BLaER1 (cell line): Measurements from ENCODE around the gene IDH3B.
"Not testable (repeated sequence)": the region's sequence is repeated elsewhere in the genome, so short reads cannot be mapped to it uniquely, and the experiment has no call there.

Source experiments
- H3K27ac ChIP-seq: shearing (Covaris generic); formaldehyde crosslinking; 2 replicates; pipeline ENCODE4 v1.8.1; 2022
- H3K27me3 ChIP-seq: shearing (Covaris generic); formaldehyde crosslinking; 2 replicates; pipeline ENCODE4 v1.8.1; 2022
- H3K36me3 ChIP-seq: shearing (Covaris generic); formaldehyde crosslinking; 2 replicates; pipeline ENCODE4 v1.8.1; 2022
- H3K4me1 ChIP-seq: shearing (Covaris generic); formaldehyde crosslinking; 2 replicates; pipeline ENCODE4 v1.8.1; 2022
- H3K4me2 ChIP-seq: shearing (Covaris generic); formaldehyde crosslinking; 2 replicates; pipeline ENCODE4 v1.8.1; 2022
- H3K4me3 ChIP-seq: shearing (Covaris generic); formaldehyde crosslinking; 2 replicates; pipeline ENCODE4 v1.8.1; 2022
- H3K9ac ChIP-seq: shearing (Covaris generic); formaldehyde crosslinking; 2 replicates; pipeline ENCODE4 v1.8.1; 2022
- H3K9me3 ChIP-seq: shearing (Covaris generic); formaldehyde crosslinking; 2 replicates; pipeline ENCODE4 v1.8.1; 2022
- H4K20me1 ChIP-seq: shearing (Covaris generic); formaldehyde crosslinking; 2 replicates; pipeline ENCODE4 v1.8.1; 2022
- Cebpa-rat ChIP-seq: shearing (Covaris generic); IDR thresholded peaks from 2 replicates; pipeline ENCODE4 v1.8.1; 2022

IDH3B gene

GRCh38 chr20:2690213-2690612 is 26.2 kb upstream of the IDH3B start:
- Histone ChIP-seq H3K9ac (no peak overlapping the region), H3K4me2 (peak overlapping the region; percentile 93), H3K36me3 (no peaks in the 10 kb centered on the region), H3K9me3 (no peaks in the 10 kb centered on the region), H3K4me3 (no peak overlapping the region), H3K27ac (no peak overlapping the region), H4K20me1 (peaks cover 15% of the 10 kb centered on the region), H3K4me1 (peaks cover 60% of the 10 kb centered on the region), H3K27me3 (peaks cover 28% of the 10 kb centered on the region; the same call in 1 of the 2 replicates)
- TF ChIP-seq Cebpa-rat = no peak

DNA sequence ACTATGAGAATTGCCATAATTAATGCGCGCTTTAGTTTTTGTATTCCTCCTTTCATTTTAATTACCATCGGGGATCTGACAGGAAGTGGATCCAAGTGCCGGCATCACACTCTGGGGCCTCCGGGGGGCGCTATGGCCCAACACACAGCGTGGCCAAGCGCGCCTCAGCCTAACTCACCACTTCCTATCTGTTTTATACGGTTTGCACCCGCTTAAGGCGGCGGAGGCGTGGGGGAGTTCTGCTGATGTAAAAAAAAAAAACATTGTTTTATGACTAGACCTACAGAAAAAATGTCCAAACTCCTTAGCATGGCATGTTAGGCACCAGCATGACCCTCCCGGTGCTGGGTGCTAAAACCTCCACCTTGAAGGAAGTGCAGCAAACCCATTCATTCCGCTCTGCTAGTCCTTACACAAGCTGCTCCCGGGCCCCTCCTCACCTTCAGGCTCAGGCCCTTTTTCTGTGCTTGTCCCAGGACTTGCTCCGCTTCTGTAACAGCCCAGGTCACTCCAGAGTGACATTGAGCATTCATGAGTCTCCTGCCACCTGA is 24.1 kb upstream of the IDH3B start:
- Histone ChIP-seq H3K27me3 (peaks cover 13% of the 10 kb centered on the region; the same call in 1 of the 2 replicates), H3K27ac (no peak overlapping the region), H3K4me1 (peaks cover 45% of the 10 kb centered on the region), H3K9me3 (no peaks in the 10 kb centered on the region), H3K4me3 (no peak overlapping the region), H3K4me2 (peak overlapping the region; percentile 59), H3K36me3 (no peaks in the 10 kb centered on the region), H3K9ac (no peak overlapping the region), H4K20me1 (no peaks in the 10 kb centered on the region)
- TF ChIP-seq Cebpa-rat = no peak

DNA sequence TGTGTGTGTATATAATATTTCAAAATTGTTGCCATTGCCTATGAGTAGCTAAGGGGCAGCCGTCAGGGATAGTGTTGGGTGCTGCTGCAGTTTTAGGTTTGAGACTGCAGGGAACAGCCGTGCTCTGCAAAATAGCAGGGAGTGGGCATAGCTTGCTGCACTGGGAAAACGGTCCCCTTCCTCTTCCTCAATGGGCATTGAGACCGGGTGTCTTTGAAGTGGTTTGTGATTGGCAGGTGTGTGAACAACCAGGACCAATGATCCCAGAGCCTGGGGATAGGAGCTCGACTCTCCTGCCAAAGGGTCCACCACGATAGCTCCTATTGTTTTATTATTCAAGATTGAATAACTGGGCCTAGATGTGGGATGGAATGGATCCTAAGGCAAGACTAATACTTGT is 23.5 kb upstream of the IDH3B start:
- Histone ChIP-seq H3K9ac (no peak overlapping the region), H3K4me1 (peaks cover 45% of the 10 kb centered on the region), H4K20me1 (no peaks in the 10 kb centered on the region), H3K9me3 (no peaks in the 10 kb centered on the region), H3K4me3 (no peak overlapping the region), H3K27ac (no peak overlapping the region), H3K4me2 (peak overlapping the region; percentile 59), H3K27me3 (peaks cover 13% of the 10 kb centered on the region; the same call in 1 of the 2 replicates), H3K36me3 (no peaks in the 10 kb centered on the region)
- no peak for TF ChIP-seq Cebpa-rat

DNA sequence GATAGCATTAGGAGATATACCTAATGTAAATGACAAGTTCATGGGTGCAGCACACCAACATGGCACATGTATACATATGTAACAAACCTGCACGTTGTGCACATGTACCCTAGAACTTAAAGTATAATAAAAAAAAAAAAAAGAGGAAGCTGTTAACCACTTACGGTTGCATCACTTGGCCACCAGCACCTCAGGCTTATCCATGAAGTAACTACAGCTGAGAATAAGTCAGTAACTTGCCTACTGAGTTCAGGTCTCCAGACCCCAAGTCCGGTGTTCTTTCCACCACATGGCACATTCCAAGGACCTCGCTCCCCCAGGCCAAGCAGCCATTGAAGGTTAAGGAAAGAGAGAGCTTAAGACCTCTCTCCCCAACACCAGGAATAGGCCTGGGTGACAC is 20.8 kb upstream of the IDH3B start:
- peaks cover 21% of the 10 kb centered on the region for H3K4me1 ChIP-seq
- H3K9me3 ChIP-seq, H3K9ac ChIP-seq, H3K36me3 ChIP-seq, H3K27me3 ChIP-seq, H3K4me3 ChIP-seq, H4K20me1 ChIP-seq, H3K27ac ChIP-seq, H3K4me2 ChIP-seq: not testable (repeated sequence)

- H4K20me1 ChIP-seq, H3K9me3 ChIP-seq, H3K4me3 ChIP-seq, H3K27me3 ChIP-seq, H3K4me1 ChIP-seq, H3K9ac ChIP-seq, H3K27ac ChIP-seq, H3K36me3 ChIP-seq, H3K4me2 ChIP-seq: not testable (repeated sequence)
Observed at GRCh38 chr20:2682040-2682439, 18.0 kb upstream of the IDH3B start.

GRCh38 chr20:2680046-2680445 is 16.0 kb upstream of the IDH3B start:
- TF ChIP-seq Cebpa-rat = no peak
- Histone ChIP-seq H3K9ac (no peak overlapping the region), H3K36me3 (no peaks in the 10 kb centered on the region), H3K27me3 (no peaks in the 10 kb centered on the region), H3K4me2 (no peak overlapping the region), H3K9me3 (no peaks in the 10 kb centered on the region), H3K4me3 (no peak overlapping the region), H4K20me1 (no peaks in the 10 kb centered on the region), H3K27ac (no peak overlapping the region), H3K4me1 (peaks cover 3% of the 10 kb centered on the region; the same call in 1 of the 2 replicates)

GRCh38 chr20:2673453-2673852 is 9.4 kb upstream of the IDH3B start:
- Histone ChIP-seq H3K27ac (no peak overlapping the region), H4K20me1 (no peaks in the 10 kb centered on the region), H3K36me3 (no peaks in the 10 kb centered on the region), H3K27me3 (no peaks in the 10 kb centered on the region), H3K9ac (no peak overlapping the region), H3K4me1 (no peaks in the 10 kb centered on the region), H3K9me3 (no peaks in the 10 kb centered on the region), H3K4me2 (no peak overlapping the region), H3K4me3 (no peak overlapping the region)
- TF ChIP-seq Cebpa-rat = no peak

- no peaks in the 10 kb centered on the region for H3K36me3 ChIP-seq
- no peaks in the 10 kb centered on the region for H4K20me1 ChIP-seq
- H3K4me2 ChIP-seq = no peak overlapping the region
- H3K27me3 ChIP-seq = no peaks in the 10 kb centered on the region
- H3K4me3 ChIP-seq = no peak overlapping the region
- no peak overlapping the region for H3K27ac ChIP-seq
- no peaks in the 10 kb centered on the region for H3K9me3 ChIP-seq
- no peak for TF ChIP-seq Cebpa-rat
- H3K4me1 ChIP-seq = no peaks in the 10 kb centered on the region
- H3K9ac ChIP-seq = no peak overlapping the region
Observed at GRCh38 chr20:2672446-2672845, 8.4 kb upstream of the IDH3B start.

DNA sequence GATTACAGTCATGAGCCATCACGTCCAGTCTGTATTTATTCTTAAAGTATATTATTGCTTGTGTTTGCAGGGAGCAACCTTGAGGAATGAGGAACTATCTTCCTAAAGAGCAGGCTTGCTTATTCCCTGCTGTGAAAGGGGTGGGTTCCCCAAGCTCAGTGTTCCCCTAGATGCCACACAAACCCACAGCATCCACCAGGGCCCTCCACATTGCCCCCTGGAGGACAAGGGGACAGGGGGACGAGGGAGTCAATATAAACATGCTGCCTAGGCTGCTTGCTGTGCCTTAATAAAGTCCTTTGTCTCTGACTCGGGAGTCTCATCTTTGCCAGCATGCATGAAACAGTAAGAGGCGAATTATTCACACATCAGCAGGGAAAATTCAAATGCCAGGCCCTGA is 8.0 kb upstream of the IDH3B start:
- Histone ChIP-seq H3K9me3 (no peaks in the 10 kb centered on the region), H3K36me3 (no peaks in the 10 kb centered on the region), H3K27me3 (no peaks in the 10 kb centered on the region), H4K20me1 (no peaks in the 10 kb centered on the region), H3K9ac (no peak overlapping the region), H3K4me1 (no peaks in the 10 kb centered on the region), H3K27ac (no peak overlapping the region), H3K4me3 (no peak overlapping the region), H3K4me2 (no peak overlapping the region)
- TF ChIP-seq Cebpa-rat = no peak

DNA sequence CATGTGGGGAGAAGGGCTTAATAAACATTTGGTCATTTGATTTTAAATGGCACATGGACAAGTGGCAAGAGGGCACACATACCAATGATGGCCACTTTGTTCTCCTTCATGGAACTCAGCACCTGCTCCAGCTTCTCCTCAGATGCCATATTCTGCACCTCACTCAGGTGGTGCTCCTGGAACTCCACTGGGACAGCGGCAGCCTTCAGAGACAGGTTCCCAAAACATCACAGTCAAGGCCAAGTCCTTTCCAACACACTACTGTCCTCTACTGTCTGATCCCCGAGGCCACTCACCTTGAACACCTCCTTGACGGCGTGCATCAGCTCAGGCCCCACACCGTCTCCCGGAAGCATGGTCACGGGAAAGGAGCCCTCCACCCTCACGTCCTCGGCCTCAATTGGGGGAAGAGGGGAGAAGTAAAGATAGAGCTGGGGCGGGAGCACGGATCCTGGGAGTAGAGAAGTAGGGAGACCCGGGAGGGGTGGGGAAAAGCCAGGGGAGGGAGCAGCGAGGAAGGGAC is 591 bp downstream of the IDH3B start:
- H4K20me1 ChIP-seq = peaks cover 45% of the 10 kb centered on the region
- no peaks in the 10 kb centered on the region for H3K9me3 ChIP-seq
- peaks cover 26% of the 10 kb centered on the region for H3K4me1 ChIP-seq
- TF ChIP-seq Cebpa-rat = no peak
- H3K4me3 ChIP-seq = peak overlapping the region; percentile 94
- H3K9ac ChIP-seq = peak overlapping the region; percentile 93
- peak overlapping the region; percentile 91 for H3K4me2 ChIP-seq
- H3K36me3 ChIP-seq = peaks cover 46% of the 10 kb centered on the region
- peak overlapping the region; percentile 83 for H3K27ac ChIP-seq
- H3K27me3 ChIP-seq = no peaks in the 10 kb centered on the region

DNA sequence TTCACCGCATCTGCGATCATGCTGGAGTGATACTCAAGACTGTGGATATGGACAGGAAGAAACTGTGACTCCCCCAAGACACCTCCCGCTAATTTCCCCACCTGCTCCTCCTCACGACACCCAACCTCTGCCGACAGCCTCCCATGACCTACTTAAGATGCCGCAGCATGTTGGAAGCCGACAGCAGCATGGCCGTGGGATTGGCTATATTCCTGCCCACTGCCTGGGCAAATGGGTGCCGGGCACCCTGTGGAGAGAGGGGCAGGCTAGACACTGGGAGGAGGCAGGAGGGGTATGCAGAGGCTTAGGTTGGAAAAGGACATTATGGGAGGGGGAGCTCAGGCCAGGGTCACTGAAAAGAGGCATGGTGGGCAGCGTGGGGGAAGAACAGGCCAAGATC is 4.5 kb downstream of the IDH3B start:
- H3K4me3 ChIP-seq = no peak overlapping the region
- no peaks in the 10 kb centered on the region for H3K27me3 ChIP-seq
- no peak overlapping the region for H3K27ac ChIP-seq
- no peak overlapping the region for H3K9ac ChIP-seq
- H3K9me3 ChIP-seq = no peaks in the 10 kb centered on the region
- H3K36me3 ChIP-seq = peaks cover 84% of the 10 kb centered on the region
- no peak overlapping the region for H3K4me2 ChIP-seq
- peaks cover 56% of the 10 kb centered on the region for H3K4me1 ChIP-seq
- TF ChIP-seq Cebpa-rat = no peak
- H4K20me1 ChIP-seq = peaks cover 83% of the 10 kb centered on the region
